HEK293T (cell line): Measurements from ENCODE around the gene PRKCA.

Source experiments
- CTBP1 ChIP-seq: fragments of 450-650 bp; IDR thresholded peaks from 2 replicates; pipeline ENCODE4 v1.6.1; 2016; ENCODE audit warnings: borderline replicate concordance
- ELF4 ChIP-seq: fragments of 450-650 bp; IDR thresholded peaks from 2 replicates; pipeline ENCODE4 v1.6.1; 2017; ENCODE audit warnings: antibody characterized with exemption
- FOXK2 ChIP-seq: fragments of 450-650 bp; IDR thresholded peaks from 2 replicates; pipeline ENCODE4 v1.6.1; 2016; ENCODE audit warnings: mild to moderate bottlenecking
- L3MBTL2 ChIP-seq: fragments of 450-650 bp; conservative IDR thresholded peaks from 2 replicates; pipeline ENCODE4 v1.6.1; 2016; ENCODE audit warnings: mild to moderate bottlenecking
- TARDBP ChIP-seq: fragments of 450-650 bp; IDR thresholded peaks from 2 replicates; pipeline ENCODE4 v1.6.1; 2016
- ZNF384 ChIP-seq: fragments of 450-650 bp; IDR thresholded peaks from 2 replicates; pipeline ENCODE4 v1.6.1; 2016

DNA sequence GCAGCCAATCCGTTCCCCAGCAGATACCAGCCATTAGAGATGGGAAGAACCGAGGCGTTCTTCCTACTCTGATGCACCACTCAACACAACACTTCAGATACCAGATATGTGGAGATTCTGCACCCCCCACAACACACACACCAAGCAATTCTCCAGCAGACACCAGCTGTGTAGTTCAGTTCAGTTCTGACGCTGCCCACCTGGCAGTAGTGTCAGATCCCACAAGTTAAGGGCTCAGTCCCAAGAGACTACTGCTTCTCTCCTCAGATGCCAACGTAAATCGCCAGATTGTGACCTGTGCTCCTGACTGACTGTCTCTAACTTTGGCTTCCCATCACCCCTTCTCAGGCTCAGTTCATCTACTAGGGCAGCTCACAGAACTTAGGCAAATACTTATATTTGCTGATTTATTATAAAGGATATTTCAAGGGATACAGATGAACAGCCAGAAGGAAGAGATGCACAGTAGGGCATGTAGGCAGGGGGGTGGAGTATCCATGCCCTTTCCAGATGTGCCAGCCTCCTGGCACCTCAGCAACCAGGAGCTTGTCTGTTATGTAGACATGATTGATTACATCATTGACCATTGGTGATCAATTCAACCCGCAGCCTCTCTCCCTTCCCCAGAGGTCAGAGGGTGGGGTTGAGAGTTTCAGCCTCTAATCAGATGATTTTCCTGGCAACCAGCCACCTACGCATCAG, 110.6 kb downstream of the PRKCA start:
- TF ChIP-seq FOXK2 (no peak), ELF4 (no peak), L3MBTL2 (no peak), ZNF384 (no peak), TARDBP (no peak), CTBP1 (no peak)
